Measurements from ENCODE around the gene COL11A2. TPM values are rescaled to one million over a fixed set of nuclear protein-coding genes. Genes with fewer than 3 reads are reported as not detected.

Gene COL11A2
- polyA plus RNA-seq, 1 of the 3 experiments (the other 2 are of a cell fraction), result 0.99 TPM

- CTCF ChIA-PET, result interaction anchor here (1.0 to 4.6 kb wide), 4 partner anchors 12 to 74 kb away, joined by 3 to 34 read pairs (median 18); no protein-coding TSS in a partner anchor
- no peaks in the 10 kb centered on the region for H3F3A ChIP-seq (replicated peaks; ENCODE audit: insufficient read depth)
- 75% methylated on average over 2 of the region's 4 CpGs for WGBS (ENCODE audit: low lambda C conversion rate)
Observed at GRCh38 chr6:33174784-33175183, 17.5 kb downstream of the COL11A2 start.

More at GRCh38 chr6:33174784-33175183, 17.5 kb downstream of the COL11A2 start:
- Histone ChIP-seq H3K27ac (ENCODE audit: low read depth in 2 of 2, low read length in 1 of 2) (no peak overlapping the region), H3K4me3 (ENCODE audit: low read depth in 2 of 2, low read length in 1 of 2) (no peak overlapping the region), H2AFZ (ENCODE audit: low read depth) (no peak overlapping the region), H3K27me3 (ENCODE audit: insufficient read depth) (no peaks in the 10 kb centered on the region), H3K9ac (no peak overlapping the region), H3K4me2 (no peak overlapping the region), H4K20me1 (ENCODE audit: insufficient read depth) (no peaks in the 10 kb centered on the region), H3K36me3 (replicated peaks in 1 of 2; ENCODE audit: control insufficient read depth in 1 of 2, insufficient read depth in 2 of 2, low read length in 1 of 2) (no peaks in the 10 kb centered on the region), H3K79me2 (ENCODE audit: insufficient read depth) (no peaks in the 10 kb centered on the region), H3K9me3 (no peaks in the 10 kb centered on the region), H3K4me1 (ENCODE audit: control insufficient read depth in 1 of 2, insufficient read depth in 2 of 2, low read depth in 1 of 2, low read length in 1 of 2) (peaks cover 0 to 3% of the 10 kb centered on the region in 2 experiments; a peak in 1 of 4 replicates), H3K9me2 (no peaks in the 10 kb centered on the region)
- no peak for DNase-seq
- POLR2A ChIA-PET, result interaction anchor here (0.7 kb wide), 1 partner anchor 242 kb away, joined by 3 read pairs; no protein-coding TSS in a partner anchor
- TF ChIP-seq MAX (IDR thresholded peaks at IDR 0.05; ENCODE audit: low read depth) (no peak), MXI1 (IDR thresholded peaks at IDR 0.05; ENCODE audit: low read depth, low read length) (no peak), ZBTB33 (IDR thresholded peaks at IDR 0.05; ENCODE audit: borderline replicate concordance, low read depth) (no peak), USF2 (IDR thresholded peaks at IDR 0.05; ENCODE audit: borderline replicate concordance, low read depth, low read length) (no peak), NFIC (IDR thresholded peaks at IDR 0.05; ENCODE audit: borderline replicate concordance) (no peak), CTCF (IDR thresholded peaks at IDR 0.05) (no peak), TCF12 (IDR thresholded peaks at IDR 0.05) (no peak), GABPA (IDR thresholded peaks at IDR 0.05; ENCODE audit: low read depth) (no peak), TAF1 (IDR thresholded peaks at IDR 0.05; ENCODE audit: borderline replicate concordance, low read depth, low read length) (no peak), TEAD4 (IDR thresholded peaks at IDR 0.05; ENCODE audit: borderline replicate concordance, insufficient read depth) (no peak), FOXM1 (IDR thresholded peaks at IDR 0.05; ENCODE audit: low read depth) (no peak), EZH2phosphoT487 (IDR thresholded peaks at IDR 0.05; ENCODE audit: borderline replicate concordance, low read depth) (no peak), SIN3A (IDR thresholded peaks at IDR 0.05; ENCODE audit: borderline replicate concordance, low read depth, low read length) (no peak), POLR2AphosphoS5 (IDR thresholded peaks at IDR 0.05; ENCODE audit: low read depth, low read length) (no peak), RXRA (IDR thresholded peaks at IDR 0.05; ENCODE audit: borderline replicate concordance, low read depth) (no peak)

All from SK-N-SH (cell line).